ENCODE results near the gene TGFBR3. TPM values are rescaled to one million over a fixed set of nuclear protein-coding genes. Genes with fewer than 3 reads are reported as not detected.
A peak's percentile ranks its signal among the peaks of the same experiment; 100 is the strongest.

The TGFBR3 gene
- total and polyA plus RNA-seq, 2 of the 13 experiments (the other 11 are each of a cell fraction or from before 2014, with no cell fraction given) = 76.5 to 195 TPM

DNA sequence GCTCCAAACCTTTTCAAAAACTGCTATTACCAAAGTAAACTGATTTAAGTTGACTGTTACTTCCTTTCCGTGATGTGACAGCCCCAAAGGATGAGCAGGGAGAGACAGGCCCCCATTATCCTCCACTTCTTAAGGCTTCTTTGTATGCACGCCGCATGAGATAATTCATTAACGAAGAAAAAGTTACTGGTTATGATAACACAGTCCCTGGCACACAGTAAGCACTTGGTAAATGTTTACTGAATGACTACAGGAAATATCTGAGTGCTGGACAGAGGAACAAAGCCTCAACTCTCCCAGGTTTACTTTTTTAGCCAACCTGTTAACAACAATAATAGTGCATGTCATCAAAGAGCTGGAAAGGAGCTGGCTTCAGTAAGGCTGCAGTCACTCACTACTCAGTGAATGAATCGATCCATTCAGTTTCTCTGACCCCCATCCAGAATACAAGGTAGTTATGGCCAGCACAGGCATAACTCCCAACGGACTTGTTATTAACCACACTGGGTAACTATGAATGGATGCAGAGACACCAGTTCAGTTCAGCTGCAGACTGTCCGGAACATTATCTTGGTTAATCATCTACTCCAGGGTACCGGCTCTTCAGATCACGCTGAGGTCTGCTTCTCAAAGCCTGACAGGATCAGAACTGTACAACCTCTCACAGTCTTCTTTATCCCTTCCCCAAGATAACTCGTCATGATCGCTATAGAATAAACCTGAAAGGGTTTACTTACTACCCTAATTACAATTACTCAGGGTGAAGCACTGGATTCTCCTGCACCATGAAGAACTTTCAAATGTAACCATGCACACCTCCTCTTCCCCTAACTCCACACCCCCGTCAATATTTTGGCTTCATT lies 58.3 kb downstream of the TGFBR3 start (continued):
- TF ChIP-seq, protein P1, sequence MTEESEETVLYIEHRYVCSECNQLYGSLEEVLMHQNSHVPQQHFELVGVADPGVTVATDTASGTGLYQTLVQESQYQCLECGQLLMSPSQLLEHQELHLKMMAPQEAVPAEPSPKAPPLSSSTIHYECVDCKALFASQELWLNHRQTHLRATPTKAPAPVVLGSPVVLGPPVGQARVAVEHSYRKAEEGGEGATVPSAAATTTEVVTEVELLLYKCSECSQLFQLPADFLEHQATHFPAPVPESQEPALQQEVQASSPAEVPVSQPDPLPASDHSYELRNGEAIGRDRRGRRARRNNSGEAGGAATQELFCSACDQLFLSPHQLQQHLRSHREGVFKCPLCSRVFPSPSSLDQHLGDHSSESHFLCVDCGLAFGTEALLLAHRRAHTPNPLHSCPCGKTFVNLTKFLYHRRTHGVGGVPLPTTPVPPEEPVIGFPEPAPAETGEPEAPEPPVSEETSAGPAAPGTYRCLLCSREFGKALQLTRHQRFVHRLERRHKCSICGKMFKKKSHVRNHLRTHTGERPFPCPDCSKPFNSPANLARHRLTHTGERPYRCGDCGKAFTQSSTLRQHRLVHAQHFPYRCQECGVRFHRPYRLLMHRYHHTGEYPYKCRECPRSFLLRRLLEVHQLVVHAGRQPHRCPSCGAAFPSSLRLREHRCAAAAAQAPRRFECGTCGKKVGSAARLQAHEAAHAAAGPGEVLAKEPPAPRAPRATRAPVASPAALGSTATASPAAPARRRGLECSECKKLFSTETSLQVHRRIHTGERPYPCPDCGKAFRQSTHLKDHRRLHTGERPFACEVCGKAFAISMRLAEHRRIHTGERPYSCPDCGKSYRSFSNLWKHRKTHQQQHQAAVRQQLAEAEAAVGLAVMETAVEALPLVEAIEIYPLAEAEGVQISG (CRISPR knock-in tag; IDR thresholded peaks at IDR 0.05) = 0 out of 2 replicates have a peak, but pooled peaks have one; percentile 33
- TF ChIP-seq ZNF598 (CRISPR knock-in tag; IDR thresholded peaks at IDR 0.05; ENCODE audit: borderline replicate concordance) = no peak
- TF ChIP-seq, protein P2, sequence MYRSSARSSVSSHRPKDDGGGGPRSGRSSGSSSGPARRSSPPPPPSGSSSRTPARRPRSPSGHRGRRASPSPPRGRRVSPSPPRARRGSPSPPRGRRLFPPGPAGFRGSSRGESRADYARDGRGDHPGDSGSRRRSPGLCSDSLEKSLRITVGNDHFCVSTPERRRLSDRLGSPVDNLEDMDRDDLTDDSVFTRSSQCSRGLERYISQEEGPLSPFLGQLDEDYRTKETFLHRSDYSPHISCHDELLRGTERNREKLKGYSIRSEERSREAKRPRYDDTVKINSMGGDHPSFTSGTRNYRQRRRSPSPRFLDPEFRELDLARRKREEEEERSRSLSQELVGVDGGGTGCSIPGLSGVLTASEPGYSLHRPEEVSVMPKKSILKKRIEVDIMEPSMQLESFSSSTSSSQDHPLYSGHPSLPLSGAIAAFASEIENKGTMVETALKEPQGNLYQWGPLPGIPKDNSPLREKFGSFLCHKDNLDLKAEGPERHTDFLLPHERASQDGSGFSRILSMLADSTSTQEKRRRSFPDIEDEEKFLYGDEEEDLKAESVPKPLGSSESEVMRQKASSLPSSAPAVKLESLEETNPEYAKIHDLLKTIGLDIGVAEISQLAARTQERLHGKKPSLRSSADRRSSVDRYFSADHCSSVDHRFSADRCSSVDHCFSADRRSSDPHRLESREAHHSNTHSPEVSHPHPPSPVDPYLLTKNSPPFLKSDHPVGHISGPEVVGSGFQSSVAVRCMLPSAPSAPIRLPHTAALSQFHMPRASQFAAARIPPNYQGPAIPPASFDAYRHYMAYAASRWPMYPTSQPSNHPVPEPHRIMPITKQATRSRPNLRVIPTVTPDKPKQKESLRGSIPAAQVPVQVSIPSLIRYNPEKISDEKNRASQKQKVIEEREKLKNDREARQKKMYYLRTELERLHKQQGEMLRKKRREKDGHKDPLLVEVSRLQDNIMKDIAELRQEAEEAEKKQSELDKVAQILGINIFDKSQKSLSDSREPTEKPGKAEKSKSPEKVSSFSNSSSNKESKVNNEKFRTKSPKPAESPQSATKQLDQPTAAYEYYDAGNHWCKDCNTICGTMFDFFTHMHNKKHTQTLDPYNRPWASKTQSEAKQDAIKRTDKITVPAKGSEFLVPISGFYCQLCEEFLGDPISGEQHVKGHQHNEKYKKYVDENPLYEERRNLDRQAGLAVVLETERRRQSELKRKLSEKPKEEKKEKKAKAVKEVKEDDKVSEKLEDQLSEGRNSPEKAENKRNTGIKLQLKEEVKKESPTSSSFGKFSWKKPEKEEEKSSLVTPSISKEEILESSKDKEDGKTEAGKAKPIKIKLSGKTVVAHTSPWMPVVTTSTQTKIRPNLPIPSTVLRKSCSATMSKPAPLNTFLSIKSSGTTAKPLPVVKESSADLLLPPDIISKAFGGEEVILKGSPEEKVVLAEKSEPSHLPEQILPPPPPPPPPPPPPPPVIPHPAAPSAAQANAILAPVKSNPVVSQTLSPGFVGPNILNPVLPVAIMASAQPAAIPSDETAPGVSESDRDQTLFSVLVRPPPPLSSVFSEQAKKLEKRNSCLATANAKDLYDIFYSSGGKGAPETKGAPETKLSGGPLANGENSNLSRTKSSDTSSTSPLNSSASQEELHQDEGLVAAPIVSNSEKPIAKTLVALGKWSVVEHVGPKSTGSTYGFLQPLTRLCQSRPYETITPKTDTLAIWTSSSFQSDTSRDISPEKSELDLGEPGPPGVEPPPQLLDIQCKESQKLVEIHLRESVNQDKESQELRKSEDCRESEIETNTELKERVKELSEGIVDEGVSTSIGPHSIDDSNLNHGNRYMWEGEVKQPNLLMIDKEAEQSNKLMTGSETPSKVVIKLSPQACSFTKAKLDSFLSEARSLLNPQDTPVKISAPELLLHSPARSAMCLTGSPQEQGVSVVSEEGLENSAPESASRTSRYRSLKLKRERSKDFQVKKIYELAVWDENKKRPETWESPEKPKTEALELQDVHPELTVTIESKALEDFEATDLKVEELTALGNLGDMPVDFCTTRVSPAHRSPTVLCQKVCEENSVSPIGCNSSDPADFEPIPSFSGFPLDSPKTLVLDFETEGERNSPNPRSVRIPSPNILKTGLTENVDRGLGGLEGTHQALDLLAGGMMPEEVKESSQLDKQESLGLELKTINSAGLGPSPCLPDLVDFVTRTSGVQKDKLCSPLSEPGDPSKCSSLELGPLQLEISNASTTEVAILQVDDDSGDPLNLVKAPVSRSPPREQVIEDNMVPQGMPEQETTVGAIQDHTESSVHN (CRISPR knock-in tag; IDR thresholded peaks at IDR 0.05) = no peak
- TF ChIP-seq NBN (conservative IDR thresholded peaks at IDR 0.05) = no peak
- TF ChIP-seq HNRNPLL (IDR thresholded peaks at IDR 0.05; ENCODE audit: low read depth, low read length, poor library complexity, severe bottlenecking) = no peak
- TF ChIP-seq, protein P3, sequence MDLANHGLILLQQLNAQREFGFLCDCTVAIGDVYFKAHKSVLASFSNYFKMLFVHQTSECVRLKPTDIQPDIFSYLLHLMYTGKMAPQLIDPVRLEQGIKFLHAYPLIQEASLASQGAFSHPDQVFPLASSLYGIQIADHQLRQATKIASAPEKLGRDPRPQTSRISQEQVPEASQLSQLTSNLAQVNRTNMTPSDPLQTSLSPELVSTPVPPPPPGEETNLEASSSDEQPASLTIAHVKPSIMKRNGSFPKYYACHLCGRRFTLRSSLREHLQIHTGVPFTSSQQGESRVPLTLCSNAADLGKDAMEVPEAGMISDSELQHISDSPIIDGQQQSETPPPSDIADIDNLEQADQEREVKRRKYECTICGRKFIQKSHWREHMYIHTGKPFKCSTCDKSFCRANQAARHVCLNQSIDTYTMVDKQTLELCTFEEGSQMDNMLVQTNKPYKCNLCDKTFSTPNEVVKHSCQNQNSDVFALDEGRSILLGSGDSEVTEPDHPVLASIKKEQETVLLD (CRISPR knock-in tag; IDR thresholded peaks at IDR 0.05; ENCODE audit: low read depth) = peak; percentile 30; the same call in 1 of the 2 replicates
- TF ChIP-seq, protein P4, sequence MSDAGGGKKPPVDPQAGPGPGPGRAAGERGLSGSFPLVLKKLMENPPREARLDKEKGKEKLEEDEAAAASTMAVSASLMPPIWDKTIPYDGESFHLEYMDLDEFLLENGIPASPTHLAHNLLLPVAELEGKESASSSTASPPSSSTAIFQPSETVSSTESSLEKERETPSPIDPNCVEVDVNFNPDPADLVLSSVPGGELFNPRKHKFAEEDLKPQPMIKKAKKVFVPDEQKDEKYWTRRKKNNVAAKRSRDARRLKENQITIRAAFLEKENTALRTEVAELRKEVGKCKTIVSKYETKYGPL (CRISPR knock-in tag; IDR thresholded peaks at IDR 0.05) = no peak
- no peak for TF ChIP-seq MIER2 (CRISPR knock-in tag; IDR thresholded peaks at IDR 0.05)
- no peak for TF ChIP-seq CENPT (CRISPR knock-in tag; IDR thresholded peaks at IDR 0.05; ENCODE audit: low read depth)
- no peak for TF ChIP-seq CC2D1A (CRISPR knock-in tag; IDR thresholded peaks at IDR 0.05)
- TF ChIP-seq MYNN (CRISPR knock-in tag; IDR thresholded peaks at IDR 0.05; ENCODE audit: low read depth) = no peak
- peak; percentile 51 for TF ChIP-seq SOX13 (IDR thresholded peaks at IDR 0.05)
- TF ChIP-seq SOX13 (CRISPR knock-in tag; conservative IDR thresholded peaks at IDR 0.05 in 1 of 2, IDR thresholded peaks at IDR 0.05 in 1 of 2) = peak in 1 of 2 experiments; percentile 92; a peak in 2 of 4 replicates
- TF ChIP-seq, protein P5, sequence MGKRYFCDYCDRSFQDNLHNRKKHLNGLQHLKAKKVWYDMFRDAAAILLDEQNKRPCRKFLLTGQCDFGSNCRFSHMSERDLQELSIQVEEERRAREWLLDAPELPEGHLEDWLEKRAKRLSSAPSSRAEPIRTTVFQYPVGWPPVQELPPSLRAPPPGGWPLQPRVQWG (CRISPR knock-in tag; IDR thresholded peaks at IDR 0.05; ENCODE audit: borderline replicate concordance, low read depth) = no peak
